ENCODE data around the gene SSR4. TPM values are rescaled to one million over a fixed set of nuclear protein-coding genes. Genes with fewer than 3 reads are reported as not detected.

SSR4 gene
- polyA plus RNA-seq, 3 donors from 2014 or later: 535 to 803 (median 726) TPM

- peaks cover 3 to 5% of the 10 kb centered on the region in 2 donors for H3K4me1 Mint-ChIP-seq
- H3K27ac Mint-ChIP-seq: no peak overlapping the region
- no peaks in the 10 kb centered on the region for H3K9me3 Mint-ChIP-seq
- no peak for DNase-seq
- H3K27me3 Mint-ChIP-seq (ENCODE audit: low read depth in 3 of 3): peaks cover 0 to 3% (median 1%) of the 10 kb centered on the region in 3 donors
- H3K4me3 Mint-ChIP-seq: no peak overlapping the region
- peaks cover 0 to 3% (median 0%) of the 10 kb centered on the region in 3 donors for H3K36me3 Mint-ChIP-seq
These were observed 12.9 kb upstream of the SSR4 start for GRCh38 chrX:153781428-153782047.

- Mint-ChIP-seq H3K9me3 (no peaks in the 10 kb centered on the region), H3K27ac (no peak overlapping the region), H3K36me3 (peaks cover 0 to 4% (median 0%) of the 10 kb centered on the region in 3 donors), H3K4me3 (no peak overlapping the region), H3K4me1 (peaks cover 3 to 5% of the 10 kb centered on the region in 2 donors), H3K27me3 (ENCODE audit: low read depth in 3 of 3) (peaks cover 0 to 3% (median 1%) of the 10 kb centered on the region in 3 donors)
- no peak for DNase-seq
These were observed 12.2 kb upstream of the SSR4 start for GRCh38 chrX:153782313-153782712.

- Mint-ChIP-seq H3K9me3 (no peaks in the 10 kb centered on the region), H3K27ac (no peak overlapping the region), H3K36me3 (peaks cover 0 to 4% (median 0%) of the 10 kb centered on the region in 3 donors), H3K4me3 (no peak overlapping the region), H3K4me1 (peaks cover 3 to 5% of the 10 kb centered on the region in 2 donors), H3K27me3 (ENCODE audit: low read depth in 3 of 3) (peaks cover 0 to 3% (median 1%) of the 10 kb centered on the region in 3 donors)
- no peak for DNase-seq
These were observed 11.6 kb upstream of the SSR4 start for GRCh38 chrX:153782871-153783270.

- no peak overlapping the region for H3K4me3 Mint-ChIP-seq
- H3K36me3 Mint-ChIP-seq: peaks cover 0 to 4% (median 0%) of the 10 kb centered on the region in 3 donors
- peaks cover 3 to 5% of the 10 kb centered on the region in 2 donors for H3K4me1 Mint-ChIP-seq
- H3K27ac Mint-ChIP-seq: no peak overlapping the region
- DNase-seq: no peak
- H3K27me3 Mint-ChIP-seq (ENCODE audit: low read depth in 3 of 3): peaks cover 0 to 3% (median 1%) of the 10 kb centered on the region in 3 donors
- no peaks in the 10 kb centered on the region for H3K9me3 Mint-ChIP-seq
These were observed 11.0 kb upstream of the SSR4 start for GRCh38 chrX:153783378-153784013.

- DNase-seq: no peak
- Mint-ChIP-seq H3K4me3 (no peak overlapping the region), H3K4me1 (peaks cover 3 to 5% of the 10 kb centered on the region in 2 donors), H3K27ac (no peak overlapping the region), H3K9me3 (no peaks in the 10 kb centered on the region), H3K27me3 (ENCODE audit: low read depth in 3 of 3) (peaks cover 1 to 3% (median 2%) of the 10 kb centered on the region in 3 donors), H3K36me3 (peaks cover 0 to 4% (median 0%) of the 10 kb centered on the region in 3 donors)
These were observed 10.0 kb upstream of the SSR4 start for GRCh38 chrX:153784325-153784967.

GRCh38 chrX:153786669-153787068 lies 7.8 kb upstream of the SSR4 start:
- Mint-ChIP-seq H3K27me3 (ENCODE audit: low read depth in 3 of 3) (peaks cover 0 to 2% (median 0%) of the 10 kb centered on the region in 3 donors), H3K9me3 (no peaks in the 10 kb centered on the region), H3K4me1 (no peaks in the 10 kb centered on the region), H3K4me3 (no peak overlapping the region), H3K27ac (no peak overlapping the region), H3K36me3 (peaks cover 0 to 4% (median 0%) of the 10 kb centered on the region in 3 donors)
- DNase-seq: no peak

- H3K27me3 Mint-ChIP-seq (ENCODE audit: low read depth in 3 of 3): peaks cover 4 to 9% (median 7%) of the 10 kb centered on the region in 3 donors
- no peak overlapping the region for H3K4me3 Mint-ChIP-seq
- H3K27ac Mint-ChIP-seq: no peak overlapping the region
- DNase-seq: no peak
- H3K9me3 Mint-ChIP-seq: no peaks in the 10 kb centered on the region
- peaks cover 0 to 4% (median 0%) of the 10 kb centered on the region in 3 donors for H3K36me3 Mint-ChIP-seq
- peaks cover 10% of the 10 kb centered on the region in 2 donors for H3K4me1 Mint-ChIP-seq
These were observed 4.8 kb upstream of the SSR4 start for GRCh38 chrX:153789654-153790053.

- no peak for DNase-seq
- Mint-ChIP-seq H3K27me3 (ENCODE audit: low read depth in 3 of 3) (peaks cover 4 to 9% (median 7%) of the 10 kb centered on the region in 3 donors), H3K4me1 (peaks cover 17 to 22% of the 10 kb centered on the region in 2 donors), H3K4me3 (no peak overlapping the region), H3K36me3 (peaks cover 0 to 4% (median 0%) of the 10 kb centered on the region in 3 donors), H3K9me3 (no peaks in the 10 kb centered on the region), H3K27ac (no peak overlapping the region)
These were observed 3.2 kb upstream of the SSR4 start for GRCh38 chrX:153791104-153791852.

- no peak overlapping the region for H3K27ac Mint-ChIP-seq
- H3K4me3 Mint-ChIP-seq: peak overlapping the region in 3 of 5 donors; percentile 87 to 92 (median 89)
- peaks cover 4 to 9% (median 7%) of the 10 kb centered on the region in 3 donors for H3K27me3 Mint-ChIP-seq (ENCODE audit: low read depth in 3 of 3)
These were observed 2.1 kb upstream of the SSR4 start for GRCh38 chrX:153792368-153792767.

GRCh38 chrX:153793291-153793690 lies 1.2 kb upstream of the SSR4 start:
- Mint-ChIP-seq H3K27me3 (ENCODE audit: low read depth in 3 of 3) (peaks cover 4 to 9% (median 7%) of the 10 kb centered on the region in 3 donors), H3K4me1 (peaks cover 22 to 28% of the 10 kb centered on the region in 2 donors), H3K27ac (peak overlapping the region; percentile 44 to 94 (median 84)), H3K9me3 (no peaks in the 10 kb centered on the region), H3K4me3 (peak overlapping the region; percentile 87 to 92 (median 89)), H3K36me3 (no peaks in the 10 kb centered on the region)
- no peak for DNase-seq

More at GRCh38 chrX:153792368-153792767, 2.1 kb upstream of the SSR4 start:
- Mint-ChIP-seq H3K9me3 (no peaks in the 10 kb centered on the region), H3K4me1 (peaks cover 22 to 28% of the 10 kb centered on the region in 2 donors), H3K36me3 (no peaks in the 10 kb centered on the region)
- no peak for DNase-seq

GRCh38 chrX:153794897-153795816 lies 689 bp downstream of the SSR4 start:
- peaks cover 4 to 7% (median 7%) of the 10 kb centered on the region in 3 donors for H3K27me3 Mint-ChIP-seq (ENCODE audit: low read depth in 3 of 3)
- peak overlapping the region; percentile 81 to 91 (median 87) for H3K27ac Mint-ChIP-seq
- peak overlapping the region; percentile 87 to 92 (median 89) for H3K4me3 Mint-ChIP-seq
- peaks cover 22 to 28% of the 10 kb centered on the region in 2 donors for H3K4me1 Mint-ChIP-seq
- H3K36me3 Mint-ChIP-seq: no peaks in the 10 kb centered on the region
- no peak for DNase-seq
- H3K9me3 Mint-ChIP-seq: no peaks in the 10 kb centered on the region

- peaks cover 4 to 8% (median 7%) of the 10 kb centered on the region in 3 donors for H3K27me3 Mint-ChIP-seq (ENCODE audit: low read depth in 3 of 3)
- no peaks in the 10 kb centered on the region for H3K9me3 Mint-ChIP-seq
- peaks cover 22 to 27% of the 10 kb centered on the region in 2 donors for H3K4me1 Mint-ChIP-seq
- DNase-seq: no peak
- no peaks in the 10 kb centered on the region for H3K36me3 Mint-ChIP-seq
- H3K27ac Mint-ChIP-seq: no peak overlapping the region
- H3K4me3 Mint-ChIP-seq: no peak overlapping the region
These were observed 3.0 kb downstream of the SSR4 start for GRCh38 chrX:153797415-153798015.
